SK-MEL-5 (cell line): ENCODE results near the gene ATP8B3. TPM values are rescaled to one million over a fixed set of nuclear protein-coding genes. Genes with fewer than 3 reads are reported as not detected.
"Not testable (repeated sequence)": the region's sequence is repeated elsewhere in the genome, so short reads cannot be mapped to it uniquely, and the experiment has no call there.

Experiments used
- DNase-seq: peaks from one replicate; pipeline ENCODE4 v3.0.0-alpha.2; 2016; ENCODE audit warnings: low read depth, low spot score
- in situ Hi-C: cut with HindIII; loops from 2 replicates; pipeline ENCODE4 v1.10.0; 2016; ENCODE audit warnings: low sequenced_read_pairs, high pct_unique_total_duplicates, low pct_unique_long_range_greater_than_20kb
- total RNA-seq: library from RNA; depleted of rRNA; stranded (reverse); fragments of >200 nt; shearing (Covaris generic); gene quantifications from 2 replicates; pipeline ENCODE4 v1.2.3, GENCODE V29; 2014

The ATP8B3 gene
- total RNA-seq, 1 experiment from 2014 or later, result 2.0 TPM

- in situ Hi-C loops, result no loop called here
- DNase-seq, result no peak
Measured at GRCh38 chr19:1808395-1808731, 3.7 kb downstream of the ATP8B3 start.

GRCh38 chr19:1807695-1808394 is 4.2 kb downstream of the ATP8B3 start:
- DNase-seq, result no peak
- in situ Hi-C loops, result no loop called here

- no peak for DNase-seq
- in situ Hi-C loops, result no loop called here
Measured at GRCh38 chr19:1807030-1807694, 4.9 kb downstream of the ATP8B3 start.

DNA sequence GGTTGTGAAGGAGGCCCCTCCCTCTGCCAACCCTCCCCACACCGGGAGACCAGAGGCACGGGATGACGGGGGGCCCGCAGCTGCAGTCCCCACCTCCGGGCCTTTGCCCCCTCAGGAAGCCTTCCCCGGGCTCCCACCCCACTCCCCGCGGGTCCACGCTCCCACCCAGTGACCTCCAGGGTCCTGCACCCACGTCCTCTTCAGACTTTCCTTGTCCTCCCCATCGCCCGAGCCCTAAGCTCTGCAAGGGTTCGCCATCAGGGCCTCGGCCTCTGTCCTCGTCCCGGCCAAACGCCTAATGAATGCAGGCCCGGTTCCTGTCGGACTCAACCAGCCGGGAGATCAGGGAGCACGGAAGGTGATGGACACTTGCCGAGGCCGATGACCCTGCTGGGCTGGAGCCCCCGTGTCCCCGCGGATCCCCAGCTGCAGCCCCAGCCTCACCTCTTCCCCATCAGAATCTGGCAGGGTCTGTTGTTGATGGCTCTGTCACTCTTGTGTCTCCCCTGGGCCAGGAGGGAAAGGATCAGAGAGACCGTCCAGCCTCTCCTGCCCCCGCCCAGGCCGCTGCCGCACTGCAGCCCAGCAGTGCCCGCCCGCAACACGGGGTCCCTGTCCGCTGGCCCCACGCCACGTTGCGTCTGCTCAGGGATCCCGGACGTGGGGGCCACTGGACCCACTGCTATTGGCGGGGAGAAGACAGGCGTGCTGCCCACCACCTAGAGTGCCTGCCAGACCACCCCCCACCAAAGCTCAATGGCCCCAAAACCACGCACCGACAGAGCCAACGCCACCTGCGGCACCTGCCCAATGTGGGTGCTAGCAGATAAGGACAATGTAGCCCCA is 5.7 kb downstream of the ATP8B3 start:
- in situ Hi-C loops, result no loop called here
- no peak for DNase-seq

GRCh38 chr19:1805401-1806183 is 6.5 kb downstream of the ATP8B3 start:
- DNase-seq, result no peak
- in situ Hi-C loops, result no loop called here

- no peak for DNase-seq
- in situ Hi-C loops, result no loop called here
Measured at GRCh38 chr19:1804858-1805257, 7.2 kb downstream of the ATP8B3 start.

DNA sequence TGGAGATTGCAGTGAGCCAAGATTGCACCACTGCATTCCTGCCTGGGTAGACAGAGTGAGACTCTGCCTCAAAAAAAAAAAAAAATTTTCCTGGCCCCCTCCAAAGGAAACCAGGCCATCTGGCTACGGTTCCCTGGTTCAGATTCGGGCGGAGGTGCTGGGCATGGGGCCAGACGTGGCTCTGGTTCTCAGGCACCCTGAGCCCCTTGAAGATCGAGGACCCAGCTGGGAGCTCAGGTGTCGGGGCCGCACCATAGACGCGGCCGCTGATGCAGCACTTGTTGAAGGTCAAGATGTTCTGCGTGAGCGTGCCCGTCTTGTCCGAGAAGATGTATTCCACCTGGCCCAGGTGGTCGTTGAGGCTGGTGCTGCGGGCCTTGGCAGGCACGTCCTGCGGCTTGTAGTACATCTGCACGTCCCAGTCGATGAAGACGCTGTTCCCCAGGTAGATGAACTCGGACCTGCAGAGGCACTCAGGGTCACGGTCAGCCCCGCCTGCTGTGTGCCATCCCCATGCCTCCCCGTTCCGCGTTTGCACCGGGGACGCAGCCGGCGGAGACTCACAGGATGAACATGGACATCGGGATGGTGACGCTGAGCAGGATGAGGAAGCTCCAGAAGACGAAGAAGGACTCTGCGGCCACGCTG is 12.3 kb downstream of the ATP8B3 start:
- no peak for DNase-seq
- in situ Hi-C loops, result no loop called here

DNA sequence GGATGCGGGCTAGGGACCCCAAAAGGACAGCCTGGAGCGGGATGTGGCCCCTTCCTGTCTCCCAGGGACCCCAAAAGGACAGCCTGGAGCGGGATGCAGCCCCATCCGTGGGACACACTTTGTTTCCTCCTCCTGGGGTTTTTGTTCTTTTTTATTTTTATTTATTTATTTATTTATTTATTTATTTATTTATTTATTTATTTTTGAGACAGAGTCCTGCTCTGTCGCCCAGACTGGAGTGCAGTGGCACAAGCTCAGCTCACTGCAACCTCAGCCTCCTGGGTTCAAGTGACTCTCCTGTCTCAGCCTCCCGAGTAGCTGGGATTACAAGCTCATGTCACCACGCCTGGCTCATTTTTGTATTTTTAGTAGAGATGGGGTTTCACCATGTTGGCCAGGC is 14.8 kb downstream of the ATP8B3 start:
- in situ Hi-C loops, DNase-seq: not testable (repeated sequence)

- DNase-seq, result no peak
- in situ Hi-C loops, result no loop called here
Measured at GRCh38 chr19:1796395-1797142, 15.5 kb downstream of the ATP8B3 start.

DNA sequence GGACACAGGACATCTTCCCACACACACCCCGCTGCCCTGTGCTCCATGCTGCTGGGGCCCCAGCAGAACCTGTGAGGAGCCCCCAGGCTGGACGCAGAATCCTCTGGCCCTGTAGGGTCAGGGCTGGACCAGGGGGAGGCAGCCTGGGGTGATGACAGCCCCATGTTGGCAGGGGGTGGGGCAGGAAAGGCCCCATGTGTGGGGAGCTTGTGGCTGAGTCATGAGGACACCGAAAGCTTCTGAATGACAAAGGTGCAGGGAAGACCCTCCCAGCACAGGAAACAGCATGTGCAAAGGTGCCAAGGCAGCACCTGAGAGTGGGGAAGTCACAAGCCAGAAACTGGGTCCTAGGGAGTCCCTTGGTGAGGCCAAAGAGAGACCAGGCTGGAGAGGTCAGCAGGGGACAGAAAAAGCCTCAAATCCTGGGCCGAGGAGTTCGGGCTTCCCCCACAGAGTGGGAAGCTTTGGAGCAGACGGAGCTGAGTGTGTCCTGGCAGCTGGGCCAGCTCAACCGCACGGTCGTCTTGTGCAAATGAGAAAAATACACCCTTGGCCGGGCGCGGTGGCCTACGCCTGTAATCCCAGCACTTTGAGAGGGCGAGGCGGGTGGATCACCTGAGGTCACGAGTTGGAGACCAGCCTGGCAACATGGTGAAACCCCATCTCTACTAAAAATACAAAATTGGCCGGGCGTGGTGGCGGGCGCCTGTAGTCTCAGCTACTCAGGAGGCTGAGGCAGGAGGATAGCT is 17.5 kb downstream of the ATP8B3 start:
- in situ Hi-C loops, result no loop called here
- DNase-seq, result no peak

DNA sequence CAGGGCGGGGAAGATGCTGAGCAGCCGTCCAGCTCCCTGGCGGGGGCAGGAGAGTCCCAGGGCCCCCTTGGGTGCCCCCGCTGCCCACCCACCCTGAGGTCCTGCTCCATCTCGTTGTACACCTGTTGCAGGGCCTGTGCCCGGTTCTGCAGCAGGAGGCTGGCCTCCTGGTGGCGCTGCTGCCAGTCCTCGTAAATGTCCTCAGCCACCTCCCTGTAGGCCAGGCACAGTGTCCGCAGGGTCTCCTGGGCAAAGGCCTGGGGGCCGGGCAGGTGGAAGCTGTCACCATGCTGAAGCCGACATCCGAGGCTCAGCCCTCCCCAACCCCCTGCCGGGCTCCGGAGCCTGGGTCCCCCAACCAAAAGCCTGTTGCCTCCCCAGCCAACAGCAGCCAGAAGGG is 20.2 kb downstream of the ATP8B3 start:
- DNase-seq, result no peak
- in situ Hi-C loops, result no loop called here

DNA sequence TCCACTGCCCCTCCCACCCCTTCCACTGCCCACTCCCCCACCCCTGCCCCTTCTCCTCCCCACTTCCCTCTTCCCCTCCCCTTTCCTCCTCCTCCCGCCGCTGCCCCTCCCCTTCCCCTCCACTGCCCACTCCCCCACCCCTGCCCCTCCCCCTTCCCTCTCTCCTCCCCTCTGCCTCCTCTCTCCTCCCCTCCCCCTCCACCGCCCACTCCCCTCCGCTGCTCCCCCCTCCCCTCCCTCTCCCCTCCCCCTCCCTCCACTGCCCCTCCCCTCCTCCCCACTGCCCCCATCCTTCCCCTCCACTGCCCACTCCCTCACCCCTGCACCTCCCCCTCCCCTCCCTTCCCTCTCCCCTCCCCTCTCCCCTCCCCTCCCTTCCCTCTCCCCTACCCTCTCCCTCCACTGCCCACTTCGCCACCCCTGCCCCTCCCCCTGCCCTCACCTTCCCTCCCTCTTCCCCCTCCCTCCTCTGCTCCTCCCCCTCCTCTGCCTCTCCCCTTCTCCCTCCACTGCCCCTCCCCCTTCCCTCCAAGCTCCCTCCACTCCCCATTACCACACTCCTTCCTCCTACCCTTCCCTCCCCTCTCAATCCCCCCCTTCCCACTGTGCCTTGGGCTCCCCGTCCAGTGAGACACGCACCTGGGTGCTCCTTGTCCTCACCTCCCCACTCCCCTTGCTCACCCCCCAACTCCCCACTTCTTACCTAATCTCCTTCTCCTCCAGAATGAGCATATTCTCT is 21.9 kb downstream of the ATP8B3 start:
- in situ Hi-C loops, result no loop called here
- DNase-seq, result no peak

GRCh38 chr19:1789261-1790041 is 22.6 kb downstream of the ATP8B3 start:
- in situ Hi-C loops, result no loop called here
- DNase-seq, result no peak

DNA sequence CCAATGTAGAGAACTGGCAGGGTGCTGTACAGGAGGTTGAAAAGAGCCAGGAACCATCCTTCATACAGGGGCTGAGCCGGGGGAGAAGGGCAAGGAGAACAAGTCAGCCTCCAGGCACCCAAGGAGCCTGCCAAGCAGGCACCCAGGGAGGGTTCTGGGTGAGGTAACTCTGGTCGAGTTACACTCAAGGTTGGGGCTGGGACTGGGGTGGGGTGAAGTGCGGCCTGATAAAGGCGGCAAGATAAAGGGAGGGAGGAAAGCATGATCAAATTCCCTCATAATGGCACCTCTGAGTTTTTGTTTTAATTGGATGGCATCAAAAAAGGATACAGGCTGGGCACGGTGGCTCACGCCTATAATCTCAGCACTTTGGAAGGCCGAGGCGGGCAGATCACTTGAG is 25.0 kb downstream of the ATP8B3 start:
- in situ Hi-C loops, result no loop called here
- no peak for DNase-seq

DNA sequence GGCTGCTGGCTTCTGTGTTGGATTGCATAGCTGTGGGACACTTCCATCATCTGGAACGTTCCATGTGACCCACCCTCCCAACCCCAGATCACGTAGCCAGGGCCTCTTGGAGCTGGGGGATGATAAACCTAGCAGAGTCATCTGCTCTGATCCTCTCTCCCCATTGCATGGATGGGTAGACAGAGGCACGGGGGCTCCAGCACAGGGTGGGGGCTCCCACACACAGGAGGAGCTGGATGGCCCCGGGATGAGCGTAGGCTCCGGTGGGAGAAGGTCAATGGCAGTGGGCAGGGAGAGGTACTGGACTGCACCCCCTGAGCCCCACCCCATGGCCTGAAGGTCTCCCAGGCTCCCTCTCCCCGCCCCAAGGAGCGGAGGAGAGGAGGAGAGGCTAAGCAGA is 25.4 kb downstream of the ATP8B3 start:
- in situ Hi-C loops, result no loop called here
- no peak for DNase-seq
